Chondrocyte (in vitro differentiated cells): Measurements from ENCODE around the gene GFI1B. TPM values are rescaled to one million over a fixed set of nuclear protein-coding genes. Genes with fewer than 3 reads are reported as not detected.
"Not testable (repeated sequence)": the region's sequence is repeated elsewhere in the genome, so short reads cannot be mapped to it uniquely, and the experiment has no call there.

ENCODE experiments used
- DNase-seq: peaks from one replicate; pipeline ENCODE4 v3.0.0; 2021; ENCODE audit warnings: mixed read lengths, low spot score
- H3K27ac Mint-ChIP-seq: one replicate; pipeline ENCODE4 v1.8.0; 2021; ENCODE audit warnings: mild to moderate bottlenecking, moderate library complexity, mixed read lengths; ENCODE audit not compliant: unreplicated experiment
- H3K27me3 Mint-ChIP-seq: 2 replicates; pipeline ENCODE4 v1.8.0; 2021; ENCODE audit warnings: low read depth, mixed read lengths
- H3K36me3 Mint-ChIP-seq: 2 replicates; pipeline ENCODE4 v1.8.0; 2021; ENCODE audit warnings: low read depth, mixed read lengths
- H3K4me1 Mint-ChIP-seq: 2 replicates; pipeline ENCODE4 v1.8.0; 2021; ENCODE audit warnings: low read depth, mild to moderate bottlenecking, mixed read lengths
- H3K4me3 Mint-ChIP-seq: one replicate; pipeline ENCODE4 v1.8.0; 2021; ENCODE audit warnings: mild to moderate bottlenecking, moderate library complexity, mixed read lengths; ENCODE audit not compliant: unreplicated experiment
- H3K9me3 Mint-ChIP-seq: 2 replicates; pipeline ENCODE4 v1.8.0; 2021; ENCODE audit warnings: low read depth, mixed read lengths
- CTCF ChIP-seq: fragments of 200-600 bp; sonication (generic); IDR thresholded peaks from 2 replicates; pipeline ENCODE4 v1.5.0; 2021; ENCODE audit warnings: antibody characterized with exemption, mild to moderate bottlenecking, moderate library complexity
- total RNA-seq: library from RNA; stranded (reverse); gene quantifications from 3 replicates; pipeline ENCODE4 v1.2.1, GENCODE V29; 2021

The GFI1B gene
- total RNA-seq, 1 donor from 2014 or later: not detected

DNA sequence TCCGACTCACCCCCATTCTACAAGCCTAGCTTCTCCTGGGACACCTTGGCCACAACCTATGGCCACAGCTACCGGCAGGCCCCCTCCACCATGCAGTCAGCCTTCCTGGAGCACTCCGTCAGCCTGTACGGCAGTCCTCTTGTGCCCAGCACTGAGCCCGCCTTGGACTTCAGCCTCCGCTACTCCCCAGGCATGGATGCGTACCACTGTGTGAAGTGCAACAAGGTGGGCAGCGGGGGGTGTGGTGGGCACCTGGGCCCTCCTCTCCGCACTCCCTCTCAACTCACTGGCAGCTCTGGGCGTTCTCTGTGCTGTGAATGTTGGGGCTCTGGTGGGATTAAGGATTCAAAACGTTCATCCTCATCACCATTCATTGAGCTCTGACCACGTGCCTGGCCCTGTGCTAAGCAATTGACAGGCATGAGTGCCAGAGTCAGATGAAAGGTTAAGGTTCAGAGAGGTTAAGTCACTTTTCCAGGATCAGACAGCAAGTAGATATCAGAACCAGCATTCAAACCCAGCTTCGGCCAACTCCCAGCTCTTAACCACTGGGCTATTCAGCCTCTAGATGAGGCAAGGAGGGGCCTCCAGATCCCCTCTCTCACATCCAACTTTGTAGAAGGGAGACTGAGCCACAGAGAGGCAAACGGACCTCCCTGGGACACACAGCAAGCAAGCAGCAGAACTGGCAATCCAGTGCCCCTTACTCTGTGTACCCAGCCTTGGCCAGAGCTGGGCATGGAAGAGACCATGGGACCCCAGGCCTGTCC, 9.9 kb downstream of the GFI1B start:
- TF ChIP-seq CTCF: no peak
- H3K36me3 Mint-ChIP-seq: no peaks in the 10 kb centered on the region
- no peaks in the 10 kb centered on the region for H3K4me1 Mint-ChIP-seq
- H3K4me3 Mint-ChIP-seq: no peak overlapping the region
- H3K27ac Mint-ChIP-seq: no peak overlapping the region
- H3K27me3 Mint-ChIP-seq: peaks cover 40% of the 10 kb centered on the region
- no peaks in the 10 kb centered on the region for H3K9me3 Mint-ChIP-seq
- peak; percentile 88 for DNase-seq

- no peaks in the 10 kb centered on the region for H3K9me3 Mint-ChIP-seq
- TF ChIP-seq CTCF: no peak
- H3K36me3 Mint-ChIP-seq: no peaks in the 10 kb centered on the region
- H3K27me3 Mint-ChIP-seq: peaks cover 42% of the 10 kb centered on the region
- no peak overlapping the region for H3K4me3 Mint-ChIP-seq
- no peaks in the 10 kb centered on the region for H3K4me1 Mint-ChIP-seq
- no peak for DNase-seq
- H3K27ac Mint-ChIP-seq: no peak overlapping the region
Observed at GRCh38 chr9:132989014-132989310, 10.5 kb downstream of the GFI1B start.

DNA sequence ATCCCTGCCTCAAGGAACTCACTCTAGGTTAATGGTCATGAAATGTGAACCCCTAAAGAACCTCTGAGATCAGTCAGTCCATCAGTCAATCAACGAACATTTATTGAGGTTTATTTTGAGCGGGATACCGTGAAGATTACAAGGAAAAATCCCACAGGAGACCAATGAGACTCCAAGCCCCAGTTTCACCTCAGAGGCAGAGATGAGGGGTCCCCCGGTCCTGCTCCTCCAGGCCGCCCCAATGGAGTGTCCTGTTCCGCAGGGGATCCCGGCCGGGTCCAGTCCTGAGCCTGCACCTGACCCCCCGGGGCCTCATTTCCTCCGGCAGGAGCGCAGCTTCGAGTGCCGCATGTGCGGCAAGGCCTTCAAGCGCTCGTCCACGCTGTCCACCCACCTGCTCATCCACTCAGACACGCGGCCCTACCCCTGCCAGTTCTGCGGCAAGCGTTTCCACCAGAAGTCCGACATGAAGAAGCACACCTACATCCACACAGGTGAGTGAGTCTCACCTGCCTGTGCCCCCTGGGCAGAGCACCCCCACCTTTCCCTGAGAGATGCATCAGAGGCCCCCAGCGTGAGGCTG, 11.0 kb downstream of the GFI1B start:
- no peak for TF ChIP-seq CTCF
- no peaks in the 10 kb centered on the region for H3K9me3 Mint-ChIP-seq
- H3K4me3 Mint-ChIP-seq: no peak overlapping the region
- H3K36me3 Mint-ChIP-seq: no peaks in the 10 kb centered on the region
- no peaks in the 10 kb centered on the region for H3K4me1 Mint-ChIP-seq
- peak; percentile 88 for DNase-seq
- no peak overlapping the region for H3K27ac Mint-ChIP-seq
- H3K27me3 Mint-ChIP-seq: peaks cover 47% of the 10 kb centered on the region

DNA sequence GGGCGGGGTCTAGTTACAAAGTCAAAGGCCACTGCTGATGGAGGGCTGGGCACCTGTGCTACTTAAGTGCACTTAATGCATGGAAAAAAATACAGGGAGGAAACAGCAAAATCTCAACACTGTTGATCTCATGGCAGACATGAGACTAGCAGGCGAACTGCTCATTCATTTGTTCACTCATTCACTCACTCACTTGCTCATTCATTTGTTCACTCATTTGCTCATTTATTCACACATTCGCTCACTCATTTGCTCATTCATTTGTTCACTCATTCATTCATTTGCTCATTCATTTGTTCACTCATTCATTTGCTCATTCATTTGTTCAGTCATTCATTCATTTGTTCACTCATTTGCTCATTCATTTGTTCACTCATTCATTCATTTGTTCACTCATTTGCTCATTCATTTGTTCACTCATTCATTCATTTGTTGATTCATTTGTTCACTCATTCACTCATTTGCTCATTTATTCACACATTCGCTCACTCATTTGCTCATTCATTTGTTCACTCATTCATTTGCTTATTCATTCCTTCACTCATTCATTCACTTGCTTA, 11.6 kb downstream of the GFI1B start:
- H3K27me3 Mint-ChIP-seq: peaks cover 50% of the 10 kb centered on the region
- H3K27ac Mint-ChIP-seq, DNase-seq, H3K4me3 Mint-ChIP-seq, H3K36me3 Mint-ChIP-seq, H3K4me1 Mint-ChIP-seq, H3K9me3 Mint-ChIP-seq: not testable (repeated sequence)

GRCh38 chr9:132990781-132991180, 12.3 kb downstream of the GFI1B start:
- peak; percentile 51 for DNase-seq
- Mint-ChIP-seq H3K27me3 (peaks cover 52% of the 10 kb centered on the region), H3K36me3 (no peaks in the 10 kb centered on the region), H3K4me1 (no peaks in the 10 kb centered on the region), H3K9me3 (no peaks in the 10 kb centered on the region), H3K4me3 (no peak overlapping the region), H3K27ac (no peak overlapping the region)
- no peak for TF ChIP-seq CTCF
